ENCODE results near the gene SLC26A4. TPM values are rescaled to one million over a fixed set of nuclear protein-coding genes. Genes with fewer than 3 reads are reported as not detected.

The SLC26A4 gene
- under 1 TPM in 5 of 8 experiments, not detected in 3; 0.05 to 0.63 (median 0.47) TPM for total RNA-seq

- Histone ChIP-seq H3K4me3 (peak within 1 kb of the TSS; percentile 31 to 45 (median 33)), H3K27ac (no peak within 1 kb of the TSS), H3K4me1 (replicated peaks in 1 of 2) (no peaks in the 10 kb centered on the region)
- peak in 2 of 8 experiments; percentile 10 to 27 for ATAC-seq (replicated peaks in 6 of 8)
- in situ Hi-C loops (cut with MboI; ENCODE audit: low pct_unique_long_range_greater_than_20kb in 2 of 9, low sequenced_read_pairs in 9 of 9, unreplicated experiment in 9 of 9), result no loop called here
- 0 to 24% (median 4%) methylated on average over 1 to 18 of the region's 37 CpGs; no CpG with 5 or more reads in 3 of the 10 experiments for WGBS, 10 experiments
Measured at GRCh38 chr7:107660381-107661080, at the start of gene SLC26A4. TSS of gene SLC26A4 (plus strand) at chr7:107660828. CDS start at chr7:107661642, 814 bp downstream.

DNA sequence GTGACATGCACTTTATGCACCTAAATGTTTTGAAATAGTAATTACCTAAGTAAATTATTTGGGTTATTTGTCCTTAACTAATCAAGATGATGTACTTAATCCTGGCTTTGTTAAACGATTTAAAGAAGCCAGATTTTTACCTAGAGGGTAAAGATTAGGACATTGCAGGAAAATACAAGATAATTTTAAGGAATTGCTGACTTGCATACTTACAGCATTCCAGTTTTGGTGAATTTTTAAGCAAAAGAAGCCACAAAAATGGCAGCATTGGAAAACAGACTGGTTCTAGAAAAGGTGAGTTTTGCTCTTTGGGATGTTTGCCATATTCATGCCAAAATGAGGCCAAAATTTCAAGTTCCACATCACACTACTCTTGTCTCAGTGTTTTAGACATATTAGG is 47.2 kb upstream of the SLC26A4 start:
- H3K27ac ChIP-seq, result no peak overlapping the region
- no peak overlapping the region for H3K4me3 ChIP-seq
- in situ Hi-C loops (cut with MboI; ENCODE audit: low pct_unique_long_range_greater_than_20kb in 2 of 9, low sequenced_read_pairs in 9 of 9, unreplicated experiment in 9 of 9), result no loop called here
- WGBS, 10 experiments, result 40 to 100% (median 80%) methylated on average over 1 of the region's 1 CpG; no CpG with 5 or more reads in 1 of the 10 experiments
- ATAC-seq (replicated peaks in 6 of 8), result no peak
- H3K4me1 ChIP-seq (replicated peaks in 1 of 2), result no peaks in the 10 kb centered on the region

GRCh38 chr7:107613948-107614347 is 46.7 kb upstream of the SLC26A4 start:
- H3K27ac ChIP-seq, result no peak overlapping the region
- H3K4me1 ChIP-seq (replicated peaks in 1 of 2), result no peaks in the 10 kb centered on the region
- no peak for ATAC-seq (replicated peaks in 6 of 8)
- no peak overlapping the region for H3K4me3 ChIP-seq
- in situ Hi-C loops (cut with MboI; ENCODE audit: low pct_unique_long_range_greater_than_20kb in 2 of 9, low sequenced_read_pairs in 9 of 9, unreplicated experiment in 9 of 9), result no loop called here

DNA sequence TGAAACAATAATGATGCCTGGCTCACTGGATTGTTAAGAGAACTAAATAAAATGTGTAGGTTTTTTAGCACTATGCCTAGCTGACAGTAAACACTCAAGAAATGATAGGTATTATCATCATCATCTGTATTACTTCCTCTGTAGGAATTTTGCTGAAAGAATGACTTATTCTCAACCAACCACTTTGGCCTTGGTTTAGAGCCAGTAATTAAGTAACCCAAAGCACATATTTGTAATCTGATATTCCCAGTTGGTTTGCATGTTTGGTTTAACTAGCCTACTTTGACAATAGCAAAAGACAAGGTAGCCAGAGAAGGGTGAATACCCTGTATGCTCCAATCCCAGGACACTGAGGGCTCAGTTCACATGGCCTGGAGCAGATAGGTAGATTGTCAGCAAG is 46.2 kb upstream of the SLC26A4 start:
- Histone ChIP-seq H3K27ac (no peak overlapping the region), H3K4me3 (no peak overlapping the region), H3K4me1 (replicated peaks in 1 of 2) (no peaks in the 10 kb centered on the region)
- no peak for ATAC-seq (replicated peaks in 6 of 8)
- in situ Hi-C loops (cut with MboI; ENCODE audit: low pct_unique_long_range_greater_than_20kb in 2 of 9, low sequenced_read_pairs in 9 of 9, unreplicated experiment in 9 of 9), result no loop called here

- Histone ChIP-seq H3K27ac (no peak overlapping the region), H3K4me3 (no peak overlapping the region), H3K4me1 (replicated peaks in 1 of 2) (no peaks in the 10 kb centered on the region)
- in situ Hi-C loops (cut with MboI; ENCODE audit: low pct_unique_long_range_greater_than_20kb in 2 of 9, low sequenced_read_pairs in 9 of 9, unreplicated experiment in 9 of 9), result no loop called here
- no peak for ATAC-seq (replicated peaks in 6 of 8)
- WGBS, 10 experiments, result 40 to 100% (median 93%) methylated on average over 1 to 4 of the region's 4 CpGs; no CpG with 5 or more reads in 2 of the 10 experiments
Measured at GRCh38 chr7:107615910-107616680, 44.5 kb upstream of the SLC26A4 start.

DNA sequence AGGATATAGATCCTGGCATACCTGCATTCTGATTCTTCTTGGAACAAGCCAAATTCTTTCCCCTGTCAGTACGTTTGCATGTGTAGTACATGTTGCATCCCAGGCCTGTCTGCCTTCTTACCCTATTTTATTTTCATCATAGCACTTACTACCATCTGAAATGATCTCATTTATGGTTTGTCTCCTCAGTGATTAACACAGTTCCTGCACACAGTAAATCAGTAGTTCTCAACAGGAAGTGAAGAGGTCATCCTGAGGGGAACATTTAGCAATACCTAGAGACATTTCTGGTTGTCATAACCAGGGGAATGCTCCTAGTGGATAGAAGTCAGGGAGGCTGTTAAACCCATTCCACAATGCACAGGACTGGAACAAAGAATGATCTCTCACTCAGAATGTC is 38.2 kb upstream of the SLC26A4 start:
- peak in 5 of 8 experiments; percentile 50 to 82 (median 64) for ATAC-seq (replicated peaks in 6 of 8)
- WGBS, 10 experiments, result 10 to 83% (median 58%) methylated on average over 1 of the region's 1 CpG; no CpG with 5 or more reads in 4 of the 10 experiments

DNA sequence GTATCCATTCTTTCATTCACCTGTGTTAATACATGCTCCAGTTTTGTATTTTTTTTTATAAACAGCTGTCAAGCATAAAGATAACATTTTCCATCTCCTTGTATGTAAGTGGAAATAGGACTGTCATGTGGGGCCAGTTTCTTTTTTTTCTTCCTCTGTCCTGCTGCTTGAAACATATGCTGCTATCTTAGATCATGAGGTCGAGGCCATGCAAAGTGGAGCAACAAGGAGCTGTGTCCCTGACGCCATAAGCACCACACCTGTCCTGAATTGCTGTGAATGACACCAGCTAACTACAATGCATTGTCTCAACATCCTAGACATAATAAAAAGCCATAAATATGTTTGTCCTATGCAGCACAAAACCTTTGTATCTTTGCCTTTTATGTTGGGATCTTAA is 37.7 kb upstream of the SLC26A4 start:
- no peaks in the 10 kb centered on the region for H3K4me1 ChIP-seq (replicated peaks in 1 of 2)
- WGBS, 10 experiments, result 25 to 100% (median 72%) methylated on average over 1 to 2 of the region's 2 CpGs; no CpG with 5 or more reads in 3 of the 10 experiments

More for the DNA sequence above, 38.2 kb upstream of the SLC26A4 start:
- H3K4me1 ChIP-seq (replicated peaks in 1 of 2), result no peaks in the 10 kb centered on the region
- in situ Hi-C loops (cut with MboI; ENCODE audit: low pct_unique_long_range_greater_than_20kb in 2 of 9, low sequenced_read_pairs in 9 of 9, unreplicated experiment in 9 of 9), result no loop called here
- H3K27ac ChIP-seq, result no peak overlapping the region
- no peak overlapping the region for H3K4me3 ChIP-seq

DNA sequence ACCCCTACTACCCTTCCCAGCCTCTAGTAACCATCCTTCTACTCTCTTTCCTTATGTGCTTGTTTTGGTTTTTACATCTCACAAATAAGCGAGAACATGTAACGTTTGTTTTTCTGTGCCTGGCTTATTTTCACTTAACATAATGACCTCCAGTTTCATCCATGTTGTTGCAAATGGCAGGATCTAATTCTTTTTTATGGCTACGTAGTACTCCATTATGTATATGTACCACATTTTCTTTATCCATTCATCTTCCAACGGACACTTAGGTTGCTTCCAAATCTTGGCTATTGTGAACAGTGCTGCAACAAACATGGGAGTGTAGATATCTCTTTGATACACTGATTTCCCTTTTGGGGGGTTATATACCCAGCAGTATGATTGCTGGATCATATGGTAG is 33.6 kb upstream of the SLC26A4 start:
- no peak overlapping the region for H3K27ac ChIP-seq
- WGBS, 10 experiments, result 80 to 100% (median 97%) methylated on average over 1 to 4 of the region's 4 CpGs
- no peak overlapping the region for H3K4me3 ChIP-seq
- H3K4me1 ChIP-seq (replicated peaks in 1 of 2), result no peaks in the 10 kb centered on the region
- no peak for ATAC-seq (replicated peaks in 6 of 8)
- in situ Hi-C loops (cut with MboI; ENCODE audit: low pct_unique_long_range_greater_than_20kb in 2 of 9, low sequenced_read_pairs in 9 of 9, unreplicated experiment in 9 of 9), result no loop called here

More for the DNA sequence above, 37.7 kb upstream of the SLC26A4 start:
- ATAC-seq (replicated peaks in 6 of 8), result no peak
- Histone ChIP-seq H3K27ac (no peak overlapping the region), H3K4me3 (no peak overlapping the region)
- in situ Hi-C loops (cut with MboI; ENCODE audit: low pct_unique_long_range_greater_than_20kb in 2 of 9, low sequenced_read_pairs in 9 of 9, unreplicated experiment in 9 of 9), result no loop called here

- in situ Hi-C loops (cut with MboI; ENCODE audit: low pct_unique_long_range_greater_than_20kb in 2 of 9, low sequenced_read_pairs in 9 of 9, unreplicated experiment in 9 of 9), result no loop called here
- no peak for ATAC-seq (replicated peaks in 6 of 8)
- Histone ChIP-seq H3K4me1 (replicated peaks in 1 of 2) (no peaks in the 10 kb centered on the region), H3K4me3 (no peak overlapping the region), H3K27ac (no peak overlapping the region)
- 75 to 100% (median 83%) methylated on average over 2 to 6 of the region's 8 CpGs; no CpG with 5 or more reads in 5 of the 10 experiments for WGBS, 10 experiments
Measured at GRCh38 chr7:107628461-107629064, 32.1 kb upstream of the SLC26A4 start.

DNA sequence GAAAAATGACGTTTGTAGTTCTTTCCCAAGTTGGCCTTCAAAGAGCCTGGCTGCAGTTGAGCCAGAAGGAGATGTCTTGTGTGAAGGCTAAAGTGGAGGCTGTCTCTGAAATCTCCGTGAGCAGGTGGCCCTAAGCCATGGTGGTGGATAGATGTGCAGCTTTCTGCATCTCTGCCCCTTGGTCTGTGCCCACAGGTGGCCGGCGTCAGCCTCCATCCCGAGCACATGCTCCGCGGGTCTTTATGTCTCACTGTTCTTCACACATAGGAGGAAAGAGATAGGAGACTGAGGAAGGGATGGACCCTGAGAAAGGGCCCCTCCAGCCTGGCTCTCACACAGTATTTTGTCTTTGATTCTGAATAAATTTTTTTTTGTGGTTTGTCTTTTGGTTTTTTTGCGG is 30.3 kb upstream of the SLC26A4 start:
- no peak for ATAC-seq (replicated peaks in 6 of 8)
- in situ Hi-C loops (cut with MboI; ENCODE audit: low pct_unique_long_range_greater_than_20kb in 2 of 9, low sequenced_read_pairs in 9 of 9, unreplicated experiment in 9 of 9), result no loop called here
- Histone ChIP-seq H3K27ac (no peak overlapping the region), H3K4me3 (no peak overlapping the region), H3K4me1 (replicated peaks in 1 of 2) (no peaks in the 10 kb centered on the region)
- 81 to 100% (median 97%) methylated on average over 1 to 6 of the region's 8 CpGs; no CpG with 5 or more reads in 3 of the 10 experiments for WGBS, 10 experiments

DNA sequence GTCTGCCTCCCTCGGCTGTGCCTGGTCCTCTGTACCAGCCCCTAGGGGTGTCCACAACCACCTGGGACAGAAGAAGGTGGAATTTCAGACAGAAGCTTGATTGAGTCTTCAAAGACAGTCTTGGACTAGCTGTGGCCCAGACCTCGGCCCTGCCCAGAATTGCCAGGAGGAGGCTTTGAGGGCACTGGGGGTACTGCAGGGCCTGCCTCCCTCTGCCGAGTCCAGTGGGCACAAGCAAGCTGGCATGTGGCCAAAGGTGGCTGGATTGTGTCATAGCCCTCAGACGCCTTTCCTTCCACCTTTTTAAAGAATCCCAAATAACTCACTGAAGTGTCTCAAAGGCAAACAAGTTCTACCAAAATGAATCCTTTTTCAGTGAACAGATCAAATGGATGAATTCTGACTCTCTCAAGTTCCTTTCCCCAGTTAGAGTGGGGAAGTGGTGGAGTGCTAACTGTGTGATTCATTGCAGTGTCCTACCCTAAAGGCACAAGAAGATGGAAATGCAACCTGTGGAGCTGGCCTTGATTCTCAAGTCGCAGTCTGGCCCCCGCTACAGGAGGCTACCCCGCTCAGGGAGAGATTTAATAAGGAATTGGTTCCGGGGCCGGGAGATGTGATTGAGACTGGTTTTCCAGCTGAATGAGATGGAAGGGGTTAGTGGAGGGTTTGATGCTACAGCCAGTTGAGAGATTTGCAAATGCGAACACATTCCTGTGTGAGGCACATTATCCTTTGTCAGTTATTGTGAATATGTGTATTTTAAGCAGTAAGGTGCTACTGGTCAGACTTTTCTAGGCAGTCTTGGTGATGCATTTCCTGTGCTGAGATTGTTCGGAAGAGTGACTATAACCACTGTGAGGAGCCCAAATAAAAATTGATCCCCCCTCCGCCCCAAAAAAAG is 28.8 kb upstream of the SLC26A4 start:
- in situ Hi-C loops (cut with MboI; ENCODE audit: low pct_unique_long_range_greater_than_20kb in 2 of 9, low sequenced_read_pairs in 9 of 9, unreplicated experiment in 9 of 9), result no loop called here
- peak in 3 of 8 experiments; percentile 89 to 96 (median 95) for ATAC-seq (replicated peaks in 6 of 8)
- WGBS, 10 experiments, result 80 to 93% (median 86%) methylated on average over 3 to 7 of the region's 12 CpGs
- H3K4me3 ChIP-seq, result no peak overlapping the region
- H3K27ac ChIP-seq, result no peak overlapping the region
- no peaks in the 10 kb centered on the region for H3K4me1 ChIP-seq (replicated peaks in 1 of 2)

DNA sequence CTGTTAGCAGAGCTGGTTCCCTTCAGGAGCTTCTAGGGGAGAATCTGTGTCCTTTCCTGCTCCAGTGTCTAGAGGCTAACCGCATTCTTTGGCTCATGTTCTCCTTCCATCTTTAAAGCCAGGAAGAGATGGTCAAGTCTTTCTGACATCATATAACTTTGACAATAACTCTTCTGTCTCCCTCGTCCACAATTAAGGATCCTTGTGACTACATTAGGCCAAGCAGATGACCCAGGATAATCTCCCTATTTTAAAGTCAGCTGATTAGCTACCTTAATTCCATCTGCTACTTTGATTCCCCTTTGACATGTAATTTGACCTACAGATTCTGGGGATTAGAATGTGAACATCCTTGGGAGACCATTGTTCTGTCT is 28.1 kb upstream of the SLC26A4 start:
- H3K4me3 ChIP-seq, result no peak overlapping the region
- ATAC-seq (replicated peaks in 6 of 8), result no peak
- H3K27ac ChIP-seq, result no peak overlapping the region
- no peaks in the 10 kb centered on the region for H3K4me1 ChIP-seq (replicated peaks in 1 of 2)
- WGBS, 10 experiments, result 33 to 100% (median 84%) methylated on average over 1 to 2 of the region's 2 CpGs; no CpG with 5 or more reads in 3 of the 10 experiments
- in situ Hi-C loops (cut with MboI; ENCODE audit: low pct_unique_long_range_greater_than_20kb in 2 of 9, low sequenced_read_pairs in 9 of 9, unreplicated experiment in 9 of 9), result no loop called here

Data from motor neuron (in vitro differentiated cells).